Chondrocyte (in vitro differentiated cells): ENCODE measurements around the gene MCM7. TPM values are rescaled to one million over a fixed set of nuclear protein-coding genes. Genes with fewer than 3 reads are reported as not detected.

Experiments used
- DNase-seq: peaks from one replicate; pipeline ENCODE4 v3.0.0; 2021; ENCODE audit warnings: mixed read lengths, low spot score
- H3K27ac Mint-ChIP-seq: one replicate; pipeline ENCODE4 v1.8.0; 2021; ENCODE audit warnings: mild to moderate bottlenecking, moderate library complexity, mixed read lengths; ENCODE audit not compliant: unreplicated experiment
- H3K27me3 Mint-ChIP-seq: 2 replicates; pipeline ENCODE4 v1.8.0; 2021; ENCODE audit warnings: low read depth, mixed read lengths
- H3K36me3 Mint-ChIP-seq: 2 replicates; pipeline ENCODE4 v1.8.0; 2021; ENCODE audit warnings: low read depth, mixed read lengths
- H3K4me1 Mint-ChIP-seq: 2 replicates; pipeline ENCODE4 v1.8.0; 2021; ENCODE audit warnings: low read depth, mild to moderate bottlenecking, mixed read lengths
- H3K4me3 Mint-ChIP-seq: one replicate; pipeline ENCODE4 v1.8.0; 2021; ENCODE audit warnings: mild to moderate bottlenecking, moderate library complexity, mixed read lengths; ENCODE audit not compliant: unreplicated experiment
- H3K9me3 Mint-ChIP-seq: 2 replicates; pipeline ENCODE4 v1.8.0; 2021; ENCODE audit warnings: low read depth, mixed read lengths
- total RNA-seq: library from RNA; stranded (reverse); gene quantifications from 3 replicates; pipeline ENCODE4 v1.2.1, GENCODE V29; 2021
- TF ChIP-seq, protein P1 (sequence below): fragments of 200-600 bp; sonication (generic); IDR thresholded peaks from 2 replicates; pipeline ENCODE4 v1.5.0; 2021; ENCODE audit warnings: antibody characterized with exemption, mild to moderate bottlenecking, moderate library complexity

MCM7 gene
- total RNA-seq, 1 donor from 2014 or later, result 34.0 TPM

DNA sequence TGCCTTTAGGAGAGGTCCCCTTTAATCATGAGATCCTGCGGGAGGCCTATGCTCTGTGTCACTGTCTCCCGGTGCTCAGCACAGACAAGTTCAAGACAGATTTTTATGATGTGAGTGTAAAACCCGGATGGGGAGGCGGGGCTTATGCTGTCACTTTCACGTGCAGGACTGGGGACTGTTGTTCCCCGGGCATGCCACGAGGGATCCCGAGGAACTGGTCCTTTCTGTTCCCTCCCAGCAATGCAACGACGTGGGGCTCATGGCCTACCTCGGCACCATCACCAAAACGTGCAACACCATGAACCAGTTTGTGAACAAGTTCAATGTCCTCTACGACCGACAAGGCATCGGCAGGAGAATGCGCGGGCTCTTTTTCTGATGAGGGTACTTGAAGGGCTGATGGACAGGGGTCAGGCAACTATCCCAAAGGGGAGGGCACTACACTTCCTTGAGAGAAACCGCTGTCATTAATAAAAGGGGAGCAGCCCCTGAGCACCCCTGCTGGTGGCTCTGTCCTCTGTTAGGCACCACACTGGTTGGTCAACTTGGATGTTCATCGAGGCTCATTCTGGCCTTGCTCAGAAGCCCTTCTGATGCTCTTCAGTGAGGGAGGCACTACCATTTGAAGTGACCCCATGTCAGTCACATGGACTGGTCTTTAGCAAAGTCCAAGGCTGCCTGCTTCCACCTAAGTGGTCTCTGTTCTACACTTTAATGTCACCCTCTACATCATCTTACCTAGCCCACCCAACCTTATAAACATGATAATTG lies 9.6 kb downstream of the MCM7 start:
- no peak for DNase-seq
- peaks cover 38% of the 10 kb centered on the region for H3K36me3 Mint-ChIP-seq
- H3K27ac Mint-ChIP-seq, result peak overlapping the region; percentile 61
- no peaks in the 10 kb centered on the region for H3K27me3 Mint-ChIP-seq
- no peaks in the 10 kb centered on the region for H3K9me3 Mint-ChIP-seq
- H3K4me1 Mint-ChIP-seq, result peaks cover 31% of the 10 kb centered on the region
- TF ChIP-seq, protein P1, sequence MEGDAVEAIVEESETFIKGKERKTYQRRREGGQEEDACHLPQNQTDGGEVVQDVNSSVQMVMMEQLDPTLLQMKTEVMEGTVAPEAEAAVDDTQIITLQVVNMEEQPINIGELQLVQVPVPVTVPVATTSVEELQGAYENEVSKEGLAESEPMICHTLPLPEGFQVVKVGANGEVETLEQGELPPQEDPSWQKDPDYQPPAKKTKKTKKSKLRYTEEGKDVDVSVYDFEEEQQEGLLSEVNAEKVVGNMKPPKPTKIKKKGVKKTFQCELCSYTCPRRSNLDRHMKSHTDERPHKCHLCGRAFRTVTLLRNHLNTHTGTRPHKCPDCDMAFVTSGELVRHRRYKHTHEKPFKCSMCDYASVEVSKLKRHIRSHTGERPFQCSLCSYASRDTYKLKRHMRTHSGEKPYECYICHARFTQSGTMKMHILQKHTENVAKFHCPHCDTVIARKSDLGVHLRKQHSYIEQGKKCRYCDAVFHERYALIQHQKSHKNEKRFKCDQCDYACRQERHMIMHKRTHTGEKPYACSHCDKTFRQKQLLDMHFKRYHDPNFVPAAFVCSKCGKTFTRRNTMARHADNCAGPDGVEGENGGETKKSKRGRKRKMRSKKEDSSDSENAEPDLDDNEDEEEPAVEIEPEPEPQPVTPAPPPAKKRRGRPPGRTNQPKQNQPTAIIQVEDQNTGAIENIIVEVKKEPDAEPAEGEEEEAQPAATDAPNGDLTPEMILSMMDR, result peak; percentile 15
- no peak overlapping the region for H3K4me3 Mint-ChIP-seq

DNA sequence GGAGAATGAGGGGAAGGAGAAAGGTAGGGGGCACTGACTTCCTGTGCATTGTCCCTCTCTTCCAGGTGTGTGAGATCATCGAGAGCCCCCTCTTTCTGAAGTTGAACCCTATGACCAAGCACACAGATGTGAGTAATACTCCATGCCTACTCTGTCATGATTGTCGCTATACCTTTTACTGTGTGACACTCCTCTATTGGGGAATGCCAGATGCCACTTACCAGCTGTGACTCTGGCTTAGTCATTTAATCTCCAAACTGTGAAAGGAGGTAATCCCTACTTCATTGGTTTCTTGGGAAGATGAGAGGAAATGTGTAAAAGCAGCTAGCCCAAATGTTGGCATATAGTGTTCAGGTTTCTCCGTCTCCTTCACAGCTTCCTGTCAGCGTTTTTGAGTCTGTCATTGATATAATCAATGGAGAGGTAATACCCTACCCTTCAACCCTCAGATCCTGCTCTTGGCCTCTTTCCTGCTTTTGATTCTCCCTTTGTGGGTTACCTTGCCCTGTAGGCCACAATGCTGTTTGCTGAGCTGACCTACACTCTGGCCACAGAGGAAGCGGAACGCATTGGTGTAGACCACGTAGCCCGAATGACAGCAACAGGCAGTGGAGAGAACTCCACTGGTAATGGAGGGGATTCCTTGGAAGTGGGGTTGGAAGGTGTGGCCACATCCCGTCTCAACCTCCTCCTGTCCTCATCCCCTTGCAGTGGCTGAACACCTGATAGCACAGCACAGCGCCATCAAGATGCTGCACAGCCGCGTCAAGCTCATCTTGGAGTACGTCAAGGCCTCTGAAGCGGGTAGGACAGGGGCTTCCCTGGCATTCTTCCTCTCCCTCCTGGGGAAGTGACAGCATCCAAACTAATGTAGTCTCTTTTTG lies 10.4 kb downstream of the MCM7 start:
- Mint-ChIP-seq H3K4me1 (peaks cover 31% of the 10 kb centered on the region), H3K27ac (peak overlapping the region; percentile 5), H3K36me3 (peaks cover 34% of the 10 kb centered on the region), H3K27me3 (no peaks in the 10 kb centered on the region), H3K4me3 (no peak overlapping the region), H3K9me3 (no peaks in the 10 kb centered on the region)
- DNase-seq, result no peak
- TF ChIP-seq, protein P1, result no peak

DNA sequence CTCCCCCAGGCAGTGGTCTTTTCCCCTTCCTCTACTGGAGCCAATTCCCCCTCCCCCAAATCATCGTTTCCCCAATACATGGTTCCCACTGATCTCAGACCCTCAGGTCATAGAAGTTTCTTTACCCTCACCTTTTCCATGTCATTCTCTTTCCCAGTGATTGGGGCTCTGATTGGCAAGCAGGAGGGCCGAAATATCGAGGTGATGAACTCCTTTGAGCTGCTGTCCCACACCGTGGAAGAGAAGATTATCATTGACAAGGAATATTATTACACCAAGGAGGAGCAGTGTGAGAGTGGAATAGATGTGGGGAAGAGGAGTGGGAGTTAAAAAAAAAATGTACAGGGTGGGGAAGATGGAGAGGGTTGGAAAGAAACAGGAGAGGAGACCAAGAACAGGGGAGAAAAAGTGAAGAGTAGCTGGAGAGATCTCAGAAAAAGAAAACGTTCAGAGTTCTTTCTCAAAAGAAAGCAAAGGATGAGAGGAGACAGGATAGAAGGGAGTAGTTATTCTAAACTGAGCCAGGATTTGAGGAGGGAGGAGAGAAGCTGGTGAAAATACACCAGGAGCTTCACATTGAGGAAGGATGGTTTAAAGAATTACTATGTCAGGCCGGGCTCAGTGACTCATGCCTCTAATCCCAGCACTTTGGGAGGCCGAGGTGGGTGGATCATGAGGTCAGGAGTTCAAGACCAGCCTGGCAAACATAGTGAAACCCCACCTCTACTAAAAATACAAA lies 11.6 kb downstream of the MCM7 start:
- Mint-ChIP-seq H3K27me3 (no peaks in the 10 kb centered on the region), H3K27ac (peak overlapping the region; percentile 83), H3K4me3 (peak overlapping the region; percentile 92), H3K9me3 (no peaks in the 10 kb centered on the region), H3K4me1 (peaks cover 31% of the 10 kb centered on the region), H3K36me3 (peaks cover 27% of the 10 kb centered on the region)
- TF ChIP-seq, protein P1, result no peak
- no peak for DNase-seq

DNA sequence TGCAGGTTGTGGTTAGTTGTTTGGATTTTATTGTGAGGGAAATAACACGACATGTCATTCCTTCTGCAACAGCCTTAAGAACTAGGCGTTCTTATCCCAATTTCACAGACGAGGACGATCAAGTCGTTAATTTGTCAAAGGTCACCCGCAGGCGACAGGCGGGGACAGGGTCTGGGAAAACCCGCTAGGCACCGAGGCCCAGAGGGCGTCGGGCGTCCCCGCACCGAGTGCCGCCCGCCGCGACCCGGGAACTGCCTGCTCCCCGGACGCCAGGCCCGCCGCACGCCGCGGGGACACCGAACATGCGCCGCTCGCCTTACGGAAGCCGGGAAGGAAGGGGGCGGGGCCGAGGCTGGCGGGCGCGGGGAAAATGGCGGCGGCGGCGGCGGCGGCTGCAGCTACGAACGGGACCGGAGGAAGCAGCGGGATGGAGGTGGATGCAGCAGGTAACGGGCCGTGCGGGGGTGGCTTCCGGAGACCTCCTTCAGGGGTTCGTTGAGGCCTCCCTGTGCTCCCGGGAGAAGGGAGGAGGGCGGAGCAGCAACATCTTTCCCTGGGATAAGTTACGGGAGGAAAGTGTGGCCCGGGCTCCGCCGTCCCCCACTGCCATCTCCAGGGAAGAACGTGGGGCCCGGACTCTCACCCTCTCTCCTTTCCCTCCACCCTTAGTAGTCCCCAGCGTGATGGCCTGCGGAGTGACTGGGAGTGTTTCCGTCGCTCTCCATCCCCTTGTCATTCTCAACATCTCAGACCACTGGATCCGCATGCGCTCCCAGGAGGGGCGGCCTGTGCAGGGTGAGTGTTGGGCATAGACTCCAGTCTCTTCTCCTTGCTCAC lies 12.4 kb downstream of the MCM7 start, which contains the start of gene COPS6:
Gene COPS6 (plus strand): TSS at position 349 of the 837 bp plus-strand sequence. CDS start 22 bp downstream, at position 371.
- Mint-ChIP-seq H3K27ac (peak within 1 kb of the TSS; percentile 83), H3K4me3 (peak within 1 kb of the TSS; percentile 92), H3K9me3 (no peaks in the 10 kb centered on the region), H3K27me3 (no peaks in the 10 kb centered on the region), H3K4me1 (peaks cover 31% of the 10 kb centered on the region), H3K36me3 (peaks cover 27% of the 10 kb centered on the region)
- no peak for DNase-seq
- TF ChIP-seq, protein P1, result no peak
